Fibroblast of lung (primary cell): ENCODE results near the gene EFCC1. TPM values are rescaled to one million over a fixed set of nuclear protein-coding genes. Genes with fewer than 3 reads are reported as not detected.

Experiments
- DNase-seq, 2 donors: peaks; one replicate each; pipeline versions ENCODE4 v3.0.0 to v3.0.0-alpha.2; 2010; ENCODE audit warnings: low read depth in 2 of 2
- H2AFZ ChIP-seq: 2 replicates; pipeline ENCODE4 v1.5.1; 2012; ENCODE audit warnings: low read length, control low read depth, inconsistent platforms
- H3K27ac ChIP-seq: 2 replicates; pipeline ENCODE4 v1.5.1; 2011; ENCODE audit warnings: low read length, control low read depth; ENCODE audit not compliant: insufficient read depth
- H3K27me3 ChIP-seq: 2 replicates; pipeline ENCODE4 v1.5.1; 2011; ENCODE audit warnings: mild to moderate bottlenecking, low read length; ENCODE audit not compliant: control insufficient read depth, insufficient read depth
- H3K36me3 ChIP-seq: 2 replicates; pipeline ENCODE4 v1.5.1; 2011; ENCODE audit warnings: low read length; ENCODE audit not compliant: control insufficient read depth, insufficient read depth
- H3K4me1 ChIP-seq: 2 replicates; pipeline ENCODE4 v1.5.1; 2011; ENCODE audit warnings: low read length; ENCODE audit not compliant: control insufficient read depth, insufficient read depth; ENCODE audit errors: extremely low read depth
- H3K4me2 ChIP-seq: 2 replicates; pipeline ENCODE4 v1.5.1; 2011; ENCODE audit warnings: low read length, control low read depth; ENCODE audit not compliant: insufficient read depth; ENCODE audit errors: extremely low read depth
- H3K4me3 ChIP-seq, 4 experiments: fragments of 200-600 bp in 1 of 4; sonication (generic) in 1 of 4; replicated peaks in 1 of 4; 2 replicates each; pipeline ENCODE4 v1.5.1; 2011 to 2016; ENCODE audit warnings: low read length in 4 of 4, low read depth in 3 of 4, mild to moderate bottlenecking in 3 of 4, control low read depth in 2 of 4, inconsistent platforms in 1 of 4, mixed read lengths in 1 of 4; ENCODE audit not compliant: insufficient read depth in 1 of 4; ENCODE audit errors: control extremely low read depth in 1 of 4
- H3K79me2 ChIP-seq: 2 replicates; pipeline ENCODE4 v1.5.1; 2012; ENCODE audit warnings: mild to moderate bottlenecking, low read length, inconsistent platforms; ENCODE audit not compliant: control insufficient read depth, insufficient read depth
- H3K9ac ChIP-seq: 2 replicates; pipeline ENCODE4 v1.5.1; 2011; ENCODE audit warnings: mild to moderate bottlenecking, low read length, control low read depth; ENCODE audit not compliant: insufficient read depth
- H3K9me3 ChIP-seq: 2 replicates; pipeline ENCODE4 v1.5.1; 2012; ENCODE audit warnings: low read depth, low read length; ENCODE audit not compliant: control insufficient read depth, insufficient read depth
- H4K20me1 ChIP-seq: 2 replicates; pipeline ENCODE4 v1.5.1; 2011; ENCODE audit warnings: low read length; ENCODE audit not compliant: control insufficient read depth, insufficient read depth; ENCODE audit errors: extremely low read depth
- EZH2 ChIP-seq: IDR thresholded peaks from 2 replicates; pipeline ENCODE4 v1.5.1; 2012; ENCODE audit warnings: low read length, control low read depth, mild to moderate bottlenecking; ENCODE audit errors: missing control alignments
- polyA minus RNA-seq: library from RNA; depleted of rRNA, polyadenylated mRNA; stranded (reverse); fragments of >200 nt; gene quantifications from 2 replicates; pipeline ENCODE4 v1.2.3, GENCODE V29; 2011; ENCODE audit warnings: low replicate concordance
- polyA plus RNA-seq, 2 donors: library from polyadenylated mRNA; depleted of rRNA in 1 of 2; stranded (reverse) in 1 of 2; unstranded in 1 of 2; fragments of >200 nt; gene quantifications; 2 replicates each; pipeline ENCODE4 v1.2.1, GENCODE V29; 2011 to 2012; ENCODE audit warnings: missing spikeins in 1 of 2
- total RNA-seq: library from RNA; depleted of rRNA; stranded (reverse); fragments of >200 nt; gene quantifications from 2 replicates; pipeline ENCODE4 v1.2.1, GENCODE V29; 2014
- TF ChIP-seq, protein P1 (sequence below), 2 donors: IDR thresholded peaks in 1 of 2; conservative IDR thresholded peaks in 1 of 2; 1 replicate in 1 of 2; 2 replicates in 1 of 2; pipeline ENCODE4 v1.5.1; 2011 to 2012; ENCODE audit warnings: low read length in 2 of 2, control low read depth in 1 of 2, inconsistent platforms in 1 of 2, low read depth in 1 of 2, mild to moderate bottlenecking in 1 of 2

The EFCC1 gene, protein sequence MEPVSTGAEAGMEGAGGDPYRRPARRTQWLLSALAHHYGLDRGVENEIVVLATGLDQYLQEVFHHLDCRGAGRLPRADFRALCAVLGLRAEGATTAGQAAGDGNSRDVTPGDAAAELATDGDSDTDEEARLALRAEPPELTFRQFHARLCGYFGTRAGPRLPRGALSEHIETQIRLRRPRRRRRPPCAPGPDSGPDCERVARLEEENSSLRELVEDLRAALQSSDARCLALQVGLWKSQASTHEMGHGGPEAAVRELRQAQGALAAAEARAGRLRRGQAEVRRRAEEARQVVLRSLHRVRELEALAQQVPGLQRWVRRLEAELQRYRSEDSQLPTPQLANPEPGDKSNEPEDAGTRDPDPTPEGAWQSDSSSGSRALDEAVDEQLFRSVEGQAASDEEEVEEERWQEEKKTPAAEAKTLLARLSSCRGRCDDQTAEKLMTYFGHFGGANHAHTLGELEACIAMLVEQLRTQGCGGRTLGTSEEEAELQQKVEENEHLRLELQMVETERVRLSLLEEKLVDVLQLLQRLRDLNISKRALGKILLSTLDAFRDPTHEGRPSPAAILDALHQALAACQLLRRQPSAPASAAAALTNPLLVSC
- not detected in 2 replicates for total RNA-seq
- not detected in 2 replicates for polyA plus RNA-seq
- polyA plus RNA-seq (2012): 0.05 TPM in 1 of 2 replicates, not detected in the other
- not detected in 2 replicates for polyA minus RNA-seq

DNA sequence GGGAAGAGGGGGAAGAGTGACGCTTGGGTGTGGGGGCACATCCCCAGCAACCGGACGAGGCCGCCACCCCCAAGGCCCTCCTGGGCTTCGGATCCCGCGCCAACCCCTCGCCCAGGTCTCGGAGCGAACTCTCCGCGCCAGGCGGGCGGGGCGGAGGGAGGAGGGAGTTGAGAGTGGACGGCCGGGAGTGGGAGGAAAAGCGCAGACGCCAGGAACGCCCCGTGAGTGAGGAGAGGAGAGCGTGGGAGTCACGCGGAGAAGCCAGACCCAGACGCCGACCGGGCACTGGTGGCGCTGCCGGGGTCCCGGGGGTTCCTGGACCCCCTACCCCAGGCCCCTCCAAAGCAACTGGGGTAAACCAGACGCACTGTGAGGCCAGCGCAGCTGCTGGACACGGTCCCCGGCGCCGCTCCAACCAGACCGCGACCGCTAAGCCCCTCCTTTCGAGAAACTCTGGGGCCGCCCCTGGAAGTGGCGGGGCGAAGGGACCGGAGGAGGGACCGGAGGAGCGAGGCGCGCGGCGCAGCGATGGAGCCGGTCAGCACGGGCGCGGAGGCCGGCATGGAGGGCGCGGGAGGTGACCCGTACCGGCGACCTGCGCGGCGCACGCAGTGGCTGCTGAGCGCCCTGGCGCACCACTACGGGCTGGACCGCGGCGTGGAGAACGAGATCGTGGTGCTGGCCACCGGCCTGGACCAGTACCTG lies at the start of gene EFCC1:
Gene EFCC1, plus strand, starts transcription at position 204 of the 705 bp plus-strand sequence. Its CDS starts 325 bp downstream, at position 529.
- Histone ChIP-seq H3K4me3 (peak within 1 kb of the TSS in 1 of 4 experiments; percentile 46), H2AFZ (no peak within 1 kb of the TSS), H3K4me2 (no peak within 1 kb of the TSS), H3K36me3 (no peaks in the 10 kb centered on the region), H3K9ac (no peak within 1 kb of the TSS), H3K4me1 (peaks cover 5% of the 10 kb centered on the region), H3K79me2 (no peaks in the 10 kb centered on the region), H3K27ac (no peak within 1 kb of the TSS), H3K9me3 (no peaks in the 10 kb centered on the region), H3K27me3 (peaks cover 67% of the 10 kb centered on the region), H4K20me1 (no peaks in the 10 kb centered on the region)
- peak in 1 of 2 donors; percentile 25 for DNase-seq
- TF ChIP-seq, protein P1, sequence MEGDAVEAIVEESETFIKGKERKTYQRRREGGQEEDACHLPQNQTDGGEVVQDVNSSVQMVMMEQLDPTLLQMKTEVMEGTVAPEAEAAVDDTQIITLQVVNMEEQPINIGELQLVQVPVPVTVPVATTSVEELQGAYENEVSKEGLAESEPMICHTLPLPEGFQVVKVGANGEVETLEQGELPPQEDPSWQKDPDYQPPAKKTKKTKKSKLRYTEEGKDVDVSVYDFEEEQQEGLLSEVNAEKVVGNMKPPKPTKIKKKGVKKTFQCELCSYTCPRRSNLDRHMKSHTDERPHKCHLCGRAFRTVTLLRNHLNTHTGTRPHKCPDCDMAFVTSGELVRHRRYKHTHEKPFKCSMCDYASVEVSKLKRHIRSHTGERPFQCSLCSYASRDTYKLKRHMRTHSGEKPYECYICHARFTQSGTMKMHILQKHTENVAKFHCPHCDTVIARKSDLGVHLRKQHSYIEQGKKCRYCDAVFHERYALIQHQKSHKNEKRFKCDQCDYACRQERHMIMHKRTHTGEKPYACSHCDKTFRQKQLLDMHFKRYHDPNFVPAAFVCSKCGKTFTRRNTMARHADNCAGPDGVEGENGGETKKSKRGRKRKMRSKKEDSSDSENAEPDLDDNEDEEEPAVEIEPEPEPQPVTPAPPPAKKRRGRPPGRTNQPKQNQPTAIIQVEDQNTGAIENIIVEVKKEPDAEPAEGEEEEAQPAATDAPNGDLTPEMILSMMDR (conservative IDR thresholded peaks at IDR 0.05 in 1 of 2, IDR thresholded peaks at IDR 0.05 in 1 of 2; ENCODE audit: low read depth in 1 of 2, low read length in 2 of 2): no peak
- peak; percentile 62 for TF ChIP-seq EZH2

DNA sequence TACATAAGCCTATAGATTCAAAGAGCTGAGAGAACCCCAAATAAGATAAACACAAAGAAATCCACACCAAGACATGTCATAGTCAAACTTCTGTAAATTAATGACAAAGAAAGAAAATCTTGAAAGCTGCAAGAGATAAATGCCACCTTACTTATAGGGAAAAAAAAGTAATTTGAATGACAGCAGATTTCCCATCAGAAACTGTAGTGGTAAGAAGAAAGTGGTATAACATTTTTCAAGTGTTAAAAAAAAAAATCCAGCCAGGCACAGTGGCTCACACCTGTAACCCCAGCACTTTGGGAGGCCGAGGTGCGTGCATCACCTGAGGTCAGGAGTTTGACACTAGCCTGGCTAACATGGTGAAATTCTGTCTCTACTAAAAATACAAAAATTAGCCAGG lies 44.7 kb upstream of the EFCC1 start:
- no peaks in the 10 kb centered on the region for H3K27me3 ChIP-seq
- no peaks in the 10 kb centered on the region for H3K79me2 ChIP-seq
- TF ChIP-seq, protein P1 (conservative IDR thresholded peaks at IDR 0.05 in 1 of 2, IDR thresholded peaks at IDR 0.05 in 1 of 2; ENCODE audit: low read depth in 1 of 2, low read length in 2 of 2): no peak
- no peak for TF ChIP-seq EZH2
- no peak overlapping the region for H3K4me3 ChIP-seq
- H3K27ac ChIP-seq: no peak overlapping the region
- no peaks in the 10 kb centered on the region for H4K20me1 ChIP-seq
- H3K9ac ChIP-seq: no peak overlapping the region
- H2AFZ ChIP-seq: no peak overlapping the region
- no peaks in the 10 kb centered on the region for H3K9me3 ChIP-seq
- no peaks in the 10 kb centered on the region for H3K36me3 ChIP-seq
- no peaks in the 10 kb centered on the region for H3K4me1 ChIP-seq
- no peak for DNase-seq
- H3K4me2 ChIP-seq: no peak overlapping the region

DNA sequence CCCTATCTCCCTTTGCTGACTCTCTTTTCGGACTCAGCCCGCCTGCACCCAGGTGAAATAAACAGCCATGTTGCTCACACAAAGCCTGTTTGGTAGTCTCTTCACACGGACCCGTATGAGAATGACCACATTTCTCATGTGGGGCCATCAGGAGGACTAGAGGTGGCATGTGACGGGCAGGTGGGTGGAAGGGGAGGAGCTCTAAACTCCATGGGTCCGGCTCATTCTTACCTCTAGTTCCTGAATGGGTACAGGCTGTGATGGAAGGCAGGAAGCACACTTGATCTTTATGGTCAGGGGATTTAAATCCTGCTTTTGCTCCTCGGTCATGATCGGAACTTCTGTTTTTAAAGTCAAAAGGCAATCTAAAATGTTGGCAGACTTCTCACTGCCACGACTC lies 35.8 kb upstream of the EFCC1 start:
- Histone ChIP-seq H3K36me3 (no peaks in the 10 kb centered on the region), H2AFZ (no peak overlapping the region), H3K79me2 (no peaks in the 10 kb centered on the region), H4K20me1 (no peaks in the 10 kb centered on the region), H3K4me3 (no peak overlapping the region), H3K4me1 (no peaks in the 10 kb centered on the region), H3K27ac (no peak overlapping the region), H3K27me3 (peaks cover 8% of the 10 kb centered on the region), H3K9me3 (no peaks in the 10 kb centered on the region), H3K4me2 (no peak overlapping the region), H3K9ac (no peak overlapping the region)
- no peak for DNase-seq
- TF ChIP-seq, protein P1 (conservative IDR thresholded peaks at IDR 0.05 in 1 of 2, IDR thresholded peaks at IDR 0.05 in 1 of 2; ENCODE audit: low read depth in 1 of 2, low read length in 2 of 2): no peak
- TF ChIP-seq EZH2: no peak
